HepG2 (cell line): ENCODE data around the gene MSANTD1. TPM values are rescaled to one million over a fixed set of nuclear protein-coding genes. Genes with fewer than 3 reads are reported as not detected.

Experiments
- CTCF ChIP-seq: sonication (generic); formaldehyde crosslinking; IDR thresholded peaks from 2 replicates; pipeline ENCODE4 v1.5.0; 2020; ENCODE audit warnings: mild to moderate bottlenecking, missing genetic modification reagents, moderate library complexity
- HDAC6 ChIP-seq: fragments of 200-600 bp; sonication (generic); IDR thresholded peaks from 2 replicates; pipeline ENCODE4 v1.7.0; 2017; ENCODE audit warnings: mild to moderate bottlenecking, antibody characterized with exemption, low read length, low read depth
- HIVEP1 ChIP-seq: sonication (generic); formaldehyde crosslinking; IDR thresholded peaks from 2 replicates; pipeline ENCODE4 v1.4.0; 2020; ENCODE audit warnings: mild to moderate bottlenecking, missing genetic modification reagents
- KLF12 ChIP-seq: sonication (generic); formaldehyde crosslinking; IDR thresholded peaks from 2 replicates; pipeline ENCODE4 v1.4.0; 2020; ENCODE audit warnings: missing genetic modification reagents, borderline replicate concordance
- KMT2A ChIP-seq: sonication (generic); formaldehyde crosslinking; IDR thresholded peaks from 2 replicates; pipeline ENCODE4 v1.4.0; 2020; ENCODE audit warnings: missing genetic modification reagents
- MLXIP ChIP-seq: sonication (generic); formaldehyde crosslinking; IDR thresholded peaks from 2 replicates; pipeline ENCODE4 v1.9.0; 2021; ENCODE audit warnings: missing genetic modification reagents, borderline replicate concordance
- MXD1 ChIP-seq: sonication (generic); formaldehyde crosslinking; IDR thresholded peaks from 2 replicates; pipeline ENCODE4 v1.4.0; 2020; ENCODE audit warnings: mild to moderate bottlenecking, missing genetic modification reagents
- NAIF1 ChIP-seq: sonication (generic); formaldehyde crosslinking; IDR thresholded peaks from 2 replicates; pipeline ENCODE4 v1.5.0; 2020; ENCODE audit warnings: mild to moderate bottlenecking, missing genetic modification reagents, borderline replicate concordance
- TARDBP ChIP-seq: sonication (generic); formaldehyde crosslinking; IDR thresholded peaks from 2 replicates; pipeline ENCODE4 v1.8.0; 2022; ENCODE audit warnings: mild to moderate bottlenecking, missing genetic modification reagents
- TBL1XR1 ChIP-seq: fragments of 150-350 bp; IDR thresholded peaks from 2 replicates; pipeline ENCODE4 v1.6.1; 2014; ENCODE audit warnings: borderline replicate concordance, low read length; ENCODE audit not compliant: partially characterized antibody
- UBTF ChIP-seq: sonication (generic); formaldehyde crosslinking; IDR thresholded peaks from 2 replicates; pipeline ENCODE4 v1.4.0; 2020; ENCODE audit warnings: mild to moderate bottlenecking, missing genetic modification reagents
- ZBTB37 ChIP-seq: sonication (generic); formaldehyde crosslinking; IDR thresholded peaks from 2 replicates; pipeline ENCODE4 v1.4.0; 2020; ENCODE audit warnings: mild to moderate bottlenecking, missing genetic modification reagents
- ZFX ChIP-seq: sonication (generic); formaldehyde crosslinking; IDR thresholded peaks from 2 replicates; pipeline ENCODE4 v1.4.0; 2020; ENCODE audit warnings: mild to moderate bottlenecking, low read depth, missing genetic modification reagents, moderate library complexity
- ZFY ChIP-seq: sonication (generic); formaldehyde crosslinking; IDR thresholded peaks from 2 replicates; pipeline ENCODE4 v1.4.0; 2020; ENCODE audit warnings: missing genetic modification reagents
- ZMYM4 ChIP-seq: sonication (generic); formaldehyde crosslinking; IDR thresholded peaks from 2 replicates; pipeline ENCODE4 v1.8.1; 2023; ENCODE audit warnings: mild to moderate bottlenecking, missing genetic modification reagents
- ZNF451 ChIP-seq: sonication (generic); formaldehyde crosslinking; IDR thresholded peaks from 2 replicates; pipeline ENCODE4 v1.5.0; 2020; ENCODE audit warnings: mild to moderate bottlenecking, missing genetic modification reagents
- ZNF558 ChIP-seq: sonication (generic); formaldehyde crosslinking; IDR thresholded peaks from 2 replicates; pipeline ENCODE4 v1.9.0; 2022; ENCODE audit warnings: mild to moderate bottlenecking, missing genetic modification reagents, borderline replicate concordance
- ZNF672 ChIP-seq: sonication (generic); formaldehyde crosslinking; IDR thresholded peaks from 2 replicates; pipeline ENCODE4 v1.8.1; 2022; ENCODE audit warnings: missing genetic modification reagents
- ZNF891 ChIP-seq: sonication (generic); formaldehyde crosslinking; IDR thresholded peaks from 2 replicates; pipeline ENCODE4 v1.5.0; 2020; ENCODE audit warnings: mild to moderate bottlenecking, missing genetic modification reagents
- polyA plus RNA-seq, 8 experiments: library from polyadenylated mRNA; depleted of rRNA in 3 of 8; stranded (reverse) in 7 of 8; unstranded in 1 of 8; fragments of >200 nt; fragmentation: Illumina TruSeq in 4 of 8; extraction: Trizol in 4 of 8; gene quantifications; 2 replicates each; pipeline versions ENCODE4 v1.2.1 to v1.2.3, GENCODE V29; 2011 to 2016; ENCODE audit warnings: low read depth in 4 of 8, missing spikeins in 1 of 8, mixed read lengths in 1 of 8; ENCODE audit not compliant: insufficient read depth in 1 of 8
- total RNA-seq, 5 experiments: library from RNA; depleted of rRNA; stranded (reverse); fragments of >200 nt; fragmentation: Illumina TruSeq; extraction: Trizol; gene quantifications; 2 replicates each; pipeline ENCODE4 v1.2.3, GENCODE V29; 2016; ENCODE audit warnings: low read depth in 1 of 5

The MSANTD1 gene
- total and polyA plus RNA-seq, 2 of the 13 experiments (the other 11 are each of a cell fraction or from before 2014, with no cell fraction given), result 0.22 to 0.40 TPM

- TF ChIP-seq MXD1 (CRISPR knock-in tag) (peak; percentile 25; the same call in 1 of the 2 replicates), ZFX (CRISPR knock-in tag) (peak; percentile 53), ZNF891 (CRISPR knock-in tag) (0 out of 2 replicates have a peak, but pooled peaks have one; percentile 21), TBL1XR1 (no peak), ZNF672 (CRISPR knock-in tag) (no peak), NAIF1 (CRISPR knock-in tag) (peak; percentile 24; the same call in 1 of the 2 replicates), ZNF451 (CRISPR knock-in tag) (0 out of 2 replicates have a peak, but pooled peaks have one; percentile 20), HIVEP1 (CRISPR knock-in tag) (peak; percentile 42; the same call in 1 of the 2 replicates), KMT2A (CRISPR knock-in tag) (no peak), ZMYM4 (0 out of 2 replicates have a peak, but pooled peaks have one; percentile 26), TARDBP (CRISPR knock-in tag) (peak; percentile 28; the same call in 1 of the 2 replicates), KLF12 (CRISPR knock-in tag) (no peak), ZBTB37 (CRISPR knock-in tag) (0 out of 2 replicates have a peak, but pooled peaks have one; percentile 32), UBTF (CRISPR knock-in tag) (peak; percentile 59), MLXIP (no peak), CTCF (CRISPR knock-in tag) (peak; percentile 40), HDAC6 (no peak), ZNF558 (CRISPR knock-in tag) (0 out of 2 replicates have a peak, but pooled peaks have one; percentile 24), ZFY (CRISPR knock-in tag) (peak; percentile 54)
Observed at GRCh38 chr4:3286335-3287175, 37.6 kb downstream of the MSANTD1 start (continued).
